Stimulated activated CD4-positive, alpha-beta T cell treated with anti-CD3 and anti-CD28 coated beads, Interleukin-4, amount 100 ng/mL, for 4 hours (primary cell): ENCODE results near the gene OOSP3.
"Not testable (repeated sequence)": the region's sequence is repeated elsewhere in the genome, so short reads cannot be mapped to it uniquely, and the experiment has no call there.

Source experiments
- DNase-seq, 2 experiments: peaks; one replicate each; pipeline ENCODE4 v3.0.0-alpha.2; 2020

OOSP3 gene

GRCh38 chr11:59877784-59878183 is 798 bp upstream of the OOSP3 start:
- DNase-seq, result no peak

GRCh38 chr11:59879567-59879966 is 985 bp downstream of the OOSP3 start:
- no peak for DNase-seq

GRCh38 chr11:59883597-59883996 is 5.0 kb downstream of the OOSP3 start:
- DNase-seq, result no peak

- not testable (repeated sequence) for DNase-seq
These were observed 8.6 kb downstream of the OOSP3 start for GRCh38 chr11:59887156-59887555.

GRCh38 chr11:59891781-59892181 is 13.2 kb downstream of the OOSP3 start:
- DNase-seq, result no peak

GRCh38 chr11:59894616-59895015 is 16.0 kb downstream of the OOSP3 start:
- DNase-seq, result no peak

- DNase-seq, result no peak
These were observed 19.5 kb downstream of the OOSP3 start for GRCh38 chr11:59898046-59898445.

GRCh38 chr11:59898650-59899049 is 20.1 kb downstream of the OOSP3 start:
- DNase-seq, result no peak

GRCh38 chr11:59899532-59899931 is 20.9 kb downstream of the OOSP3 start:
- no peak for DNase-seq

GRCh38 chr11:59900366-59901126 is 22.0 kb downstream of the OOSP3 start:
- no peak for DNase-seq

GRCh38 chr11:59901306-59901705 is 22.7 kb downstream of the OOSP3 start:
- DNase-seq, result no peak

GRCh38 chr11:59903569-59903968 is 25.0 kb downstream of the OOSP3 start:
- not testable (repeated sequence) for DNase-seq

- DNase-seq, result no peak
These were observed 39.9 kb downstream of the OOSP3 start for GRCh38 chr11:59918480-59918879.

GRCh38 chr11:59918987-59919589 is 40.5 kb downstream of the OOSP3 start:
- DNase-seq, result no peak

- DNase-seq, result no peak
These were observed 45.2 kb downstream of the OOSP3 start for GRCh38 chr11:59923813-59924212.

- no peak for DNase-seq
These were observed 53.1 kb downstream of the OOSP3 start for GRCh38 chr11:59931688-59932087.

GRCh38 chr11:59938132-59938531 is 59.5 kb downstream of the OOSP3 start, which contains the start of gene OOSP1:
Gene OOSP1 (plus strand): TSS chr11:59938432. CDS start chr11:59938455, 23 bp downstream.
- no peak for DNase-seq

- no peak for DNase-seq
These were observed 60.1 kb downstream of the OOSP3 start for GRCh38 chr11:59938718-59939117.

- DNase-seq, result no peak
These were observed 60.9 kb downstream of the OOSP3 start for GRCh38 chr11:59939482-59939881.

GRCh38 chr11:59941091-59941490 is 62.5 kb downstream of the OOSP3 start:
- DNase-seq, result no peak

- no peak for DNase-seq
These were observed 65.6 kb downstream of the OOSP3 start for GRCh38 chr11:59943997-59944714.

GRCh38 chr11:59944720-59945119 is 66.1 kb downstream of the OOSP3 start:
- DNase-seq, result no peak
